Measurements from ENCODE around the gene CHRND.

DNA sequence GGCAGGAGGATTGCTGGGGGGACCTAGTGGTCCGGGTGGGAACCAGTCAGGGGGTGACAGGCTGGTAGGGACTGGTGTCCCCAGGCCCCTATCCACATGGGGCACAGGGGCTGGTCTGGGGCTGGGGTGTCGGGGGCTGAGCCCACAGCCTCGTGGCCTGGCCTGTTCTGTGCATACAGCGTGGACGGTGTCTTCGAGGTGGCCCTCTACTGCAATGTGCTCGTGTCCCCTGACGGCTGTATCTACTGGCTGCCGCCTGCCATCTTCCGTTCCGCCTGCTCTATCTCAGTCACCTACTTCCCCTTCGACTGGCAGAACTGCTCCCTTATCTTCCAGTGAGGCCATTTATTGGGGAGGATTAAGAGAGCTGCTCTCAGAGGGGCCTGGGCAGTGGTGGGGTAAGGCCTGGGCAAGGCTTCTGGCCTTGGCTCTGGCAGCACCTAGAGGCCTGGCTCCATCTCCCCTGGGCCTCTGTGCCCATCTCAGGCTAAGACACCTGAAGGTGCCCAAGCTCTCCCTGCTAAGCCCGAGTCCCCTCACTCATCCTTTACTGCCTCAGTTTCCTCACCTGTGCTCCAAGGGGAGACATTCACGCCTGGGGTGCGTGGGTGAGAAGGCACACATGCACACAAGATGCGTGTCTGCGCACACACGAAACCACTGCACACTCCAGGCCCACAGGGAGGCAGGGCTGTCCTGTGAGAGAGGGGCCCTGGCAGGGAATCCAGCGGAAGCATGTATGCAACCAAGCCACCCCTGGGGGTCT is 15.4 kb downstream of the CHRND start:
- TF ChIP-seq, protein P1, sequence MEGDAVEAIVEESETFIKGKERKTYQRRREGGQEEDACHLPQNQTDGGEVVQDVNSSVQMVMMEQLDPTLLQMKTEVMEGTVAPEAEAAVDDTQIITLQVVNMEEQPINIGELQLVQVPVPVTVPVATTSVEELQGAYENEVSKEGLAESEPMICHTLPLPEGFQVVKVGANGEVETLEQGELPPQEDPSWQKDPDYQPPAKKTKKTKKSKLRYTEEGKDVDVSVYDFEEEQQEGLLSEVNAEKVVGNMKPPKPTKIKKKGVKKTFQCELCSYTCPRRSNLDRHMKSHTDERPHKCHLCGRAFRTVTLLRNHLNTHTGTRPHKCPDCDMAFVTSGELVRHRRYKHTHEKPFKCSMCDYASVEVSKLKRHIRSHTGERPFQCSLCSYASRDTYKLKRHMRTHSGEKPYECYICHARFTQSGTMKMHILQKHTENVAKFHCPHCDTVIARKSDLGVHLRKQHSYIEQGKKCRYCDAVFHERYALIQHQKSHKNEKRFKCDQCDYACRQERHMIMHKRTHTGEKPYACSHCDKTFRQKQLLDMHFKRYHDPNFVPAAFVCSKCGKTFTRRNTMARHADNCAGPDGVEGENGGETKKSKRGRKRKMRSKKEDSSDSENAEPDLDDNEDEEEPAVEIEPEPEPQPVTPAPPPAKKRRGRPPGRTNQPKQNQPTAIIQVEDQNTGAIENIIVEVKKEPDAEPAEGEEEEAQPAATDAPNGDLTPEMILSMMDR (IDR thresholded peaks at IDR 0.05): no peak
- TF ChIP-seq EZH2 (IDR thresholded peaks at IDR 0.05; ENCODE audit: borderline replicate concordance, insufficient read depth, low read depth, low read length, poor library complexity, severe bottlenecking): no peak
